CD4-positive, alpha-beta T cell treated with Interleukin-4 for 1 hour (primary cell): ENCODE results near the gene PDE6A.

Experiments
- DNase-seq, 2 donors: peaks; one replicate each; pipeline ENCODE4 v3.0.0-alpha.2; 2020 to 2022

The PDE6A gene

GRCh38 chr5:149834246-149834855 lies 110.2 kb downstream of the PDE6A start:
- peak; percentile 52 to 62 for DNase-seq

GRCh38 chr5:149833116-149833827 lies 111.3 kb downstream of the PDE6A start:
- no peak for DNase-seq

- DNase-seq: no peak
Measured at GRCh38 chr5:149832636-149833035, 112.0 kb downstream of the PDE6A start.

GRCh38 chr5:149831492-149831891 lies 113.1 kb downstream of the PDE6A start:
- no peak for DNase-seq

GRCh38 chr5:149830579-149830978 lies 114.0 kb downstream of the PDE6A start:
- no peak for DNase-seq

- no peak for DNase-seq
Measured at GRCh38 chr5:149829954-149830353, 114.6 kb downstream of the PDE6A start.

GRCh38 chr5:149828161-149829011 lies 116.2 kb downstream of the PDE6A start:
- peak; percentile 77 for DNase-seq

- no peak for DNase-seq
Measured at GRCh38 chr5:149827546-149827945, 117.0 kb downstream of the PDE6A start.

- DNase-seq: no peak
Measured at GRCh38 chr5:149827086-149827485, 117.5 kb downstream of the PDE6A start.

GRCh38 chr5:149826574-149826973 lies 118.0 kb downstream of the PDE6A start:
- DNase-seq: no peak

GRCh38 chr5:149824846-149825245 lies 119.7 kb downstream of the PDE6A start:
- no peak for DNase-seq

- no peak for DNase-seq
Measured at GRCh38 chr5:149824120-149824519, 120.5 kb downstream of the PDE6A start.

GRCh38 chr5:149823375-149823774 lies 121.2 kb downstream of the PDE6A start:
- no peak for DNase-seq

- no peak for DNase-seq
Measured at GRCh38 chr5:149822301-149822700, 122.3 kb downstream of the PDE6A start.

- no peak for DNase-seq
Measured at GRCh38 chr5:149820536-149821510, 123.8 kb downstream of the PDE6A start.

- no peak for DNase-seq
Measured at GRCh38 chr5:149820012-149820411, 124.6 kb downstream of the PDE6A start.

- DNase-seq: no peak
Measured at GRCh38 chr5:149818116-149818515, 126.5 kb downstream of the PDE6A start.

GRCh38 chr5:149817539-149818060 lies 127.0 kb downstream of the PDE6A start:
- DNase-seq: no peak

GRCh38 chr5:149816661-149817060 lies 127.9 kb downstream of the PDE6A start:
- DNase-seq: no peak

GRCh38 chr5:149811453-149811852 lies 133.1 kb downstream of the PDE6A start:
- DNase-seq: no peak

- no peak for DNase-seq
Measured at GRCh38 chr5:149810856-149811255, 133.7 kb downstream of the PDE6A start.
